IMR-90 (cell line): ENCODE results near the gene MYDGF.

ENCODE experiments used
- CEBPB ChIP-seq: IDR thresholded peaks from 2 replicates; pipeline ENCODE4 v1.6.1; 2012; ENCODE audit warnings: low read depth, low read length, improper control_type of control experiment
- CHD1 ChIP-seq: IDR thresholded peaks from 2 replicates; pipeline ENCODE4 v1.6.1; 2012; ENCODE audit warnings: low read depth, low read length, improper control_type of control experiment
- CTCF ChIP-seq: conservative IDR thresholded peaks from 2 replicates; pipeline ENCODE4 v1.5.1; 2012; ENCODE audit warnings: mild to moderate bottlenecking, low read depth, low read length, improper control_type of control experiment
- MAZ ChIP-seq: IDR thresholded peaks from 2 replicates; pipeline ENCODE4 v1.6.1; 2012; ENCODE audit warnings: low read depth, mild to moderate bottlenecking, low read length, improper control_type of control experiment, moderate library complexity, borderline replicate concordance
- MXI1 ChIP-seq: IDR thresholded peaks from 2 replicates; pipeline ENCODE4 v1.6.1; 2012; ENCODE audit warnings: low read depth, mild to moderate bottlenecking, low read length, moderate library complexity, borderline replicate concordance
- POLR2A ChIP-seq: IDR thresholded peaks from 2 replicates; pipeline ENCODE4 v1.6.1; 2012; ENCODE audit warnings: mild to moderate bottlenecking, low read depth, low read length
- RAD21 ChIP-seq: IDR thresholded peaks from 2 replicates; pipeline ENCODE4 v1.6.1; 2012; ENCODE audit warnings: low read length, improper control_type of control experiment
- RCOR1 ChIP-seq: IDR thresholded peaks from 2 replicates; pipeline ENCODE4 v1.6.1; 2012; ENCODE audit warnings: mild to moderate bottlenecking, low read length, improper control_type of control experiment; ENCODE audit not compliant: insufficient replicate concordance
- RFX5 ChIP-seq: IDR thresholded peaks from 2 replicates; pipeline ENCODE4 v1.8.0; 2012; ENCODE audit warnings: low read depth, mild to moderate bottlenecking, low read length, moderate library complexity
- SMC3 ChIP-seq: fragments of 150-350 bp; IDR thresholded peaks from 2 replicates; pipeline ENCODE4 v1.6.1; 2016; ENCODE audit warnings: low read depth, mild to moderate bottlenecking, antibody characterized with exemption, low read length, moderate library complexity
- TF ChIP-seq, protein P1 (sequence below): fragments of 150-350 bp; IDR thresholded peaks from 2 replicates; pipeline ENCODE4 v1.6.1; 2017; ENCODE audit warnings: mild to moderate bottlenecking, antibody characterized with exemption, low read length, low read depth

- TF ChIP-seq POLR2A = no peak
- TF ChIP-seq CTCF = no peak
- no peak for TF ChIP-seq SMC3
- TF ChIP-seq, protein P1, sequence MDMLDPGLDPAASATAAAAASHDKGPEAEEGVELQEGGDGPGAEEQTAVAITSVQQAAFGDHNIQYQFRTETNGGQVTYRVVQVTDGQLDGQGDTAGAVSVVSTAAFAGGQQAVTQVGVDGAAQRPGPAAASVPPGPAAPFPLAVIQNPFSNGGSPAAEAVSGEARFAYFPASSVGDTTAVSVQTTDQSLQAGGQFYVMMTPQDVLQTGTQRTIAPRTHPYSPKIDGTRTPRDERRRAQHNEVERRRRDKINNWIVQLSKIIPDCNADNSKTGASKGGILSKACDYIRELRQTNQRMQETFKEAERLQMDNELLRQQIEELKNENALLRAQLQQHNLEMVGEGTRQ = no peak
- no peak for TF ChIP-seq CHD1
- TF ChIP-seq RFX5 = no peak
- TF ChIP-seq CEBPB = no peak
- TF ChIP-seq MXI1 = no peak
- TF ChIP-seq MAZ = no peak
- TF ChIP-seq RAD21 = no peak
- no peak for TF ChIP-seq RCOR1
Measured at GRCh38 chr19:4682417-4683200, 12.5 kb upstream of the MYDGF start.
